Kidney capillary endothelial cell (primary cell): ENCODE measurements around the gene CXCR2.
"Not testable (repeated sequence)": the region's sequence is repeated elsewhere in the genome, so short reads cannot be mapped to it uniquely, and the experiment has no call there.

ENCODE experiments used
- DNase-seq: peaks from one replicate; pipeline ENCODE4 v3.0.0-alpha.2; 2018; ENCODE audit warnings: low spot score

Gene CXCR2

GRCh38 chr2:218125626-218126080 lies at the start of gene CXCR2:
TSS of gene CXCR2 (plus strand) at chr2:218126028. CDS start at chr2:218134802, 8,774 bp downstream.
- DNase-seq: no peak

GRCh38 chr2:218077464-218078216 lies 48.2 kb upstream of the CXCR2 start:
- no peak for DNase-seq

- DNase-seq: no peak
Measured at GRCh38 chr2:218079943-218080913, 45.6 kb upstream of the CXCR2 start.

DNA sequence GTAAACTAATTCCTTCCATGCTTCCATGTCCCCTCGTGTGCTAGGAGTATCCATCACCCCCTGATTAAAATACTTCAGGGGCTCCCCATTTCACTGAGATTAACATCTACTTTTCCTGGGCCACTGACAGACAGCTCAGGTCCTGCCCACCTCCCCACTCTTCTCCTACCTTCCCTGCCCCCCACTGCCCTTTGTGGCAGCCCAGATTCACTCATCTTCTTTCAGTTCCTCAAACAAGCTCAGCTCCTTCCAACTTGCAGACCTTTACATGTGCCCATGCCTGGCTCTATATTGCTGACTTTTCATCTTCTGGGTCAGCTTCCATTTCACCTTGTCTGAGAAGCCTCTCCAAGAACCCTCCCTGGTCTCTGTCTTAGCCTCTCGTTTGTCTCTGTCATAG lies 44.8 kb upstream of the CXCR2 start:
- no peak for DNase-seq

GRCh38 chr2:218081695-218082094 lies 44.1 kb upstream of the CXCR2 start:
- DNase-seq: no peak

GRCh38 chr2:218082586-218083351 lies 43.1 kb upstream of the CXCR2 start:
- DNase-seq: no peak

DNA sequence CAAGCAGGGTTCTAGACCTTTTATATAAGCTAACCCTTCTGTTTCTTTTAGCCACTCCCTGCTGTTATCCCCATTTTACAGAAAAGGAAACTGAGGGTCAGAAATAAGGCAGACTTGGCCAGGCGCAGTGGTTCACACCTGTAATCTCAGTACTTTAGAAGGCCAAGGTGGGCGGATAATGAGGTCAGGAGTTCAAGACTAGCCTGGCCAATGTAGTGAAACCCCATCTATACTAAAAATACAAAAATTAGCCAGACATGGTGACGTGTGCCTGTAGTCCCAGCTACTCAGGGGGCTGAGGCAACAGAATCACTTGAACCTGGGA lies 42.5 kb upstream of the CXCR2 start:
- DNase-seq: no peak

GRCh38 chr2:218086478-218086877 lies 39.4 kb upstream of the CXCR2 start:
- DNase-seq: no peak

DNA sequence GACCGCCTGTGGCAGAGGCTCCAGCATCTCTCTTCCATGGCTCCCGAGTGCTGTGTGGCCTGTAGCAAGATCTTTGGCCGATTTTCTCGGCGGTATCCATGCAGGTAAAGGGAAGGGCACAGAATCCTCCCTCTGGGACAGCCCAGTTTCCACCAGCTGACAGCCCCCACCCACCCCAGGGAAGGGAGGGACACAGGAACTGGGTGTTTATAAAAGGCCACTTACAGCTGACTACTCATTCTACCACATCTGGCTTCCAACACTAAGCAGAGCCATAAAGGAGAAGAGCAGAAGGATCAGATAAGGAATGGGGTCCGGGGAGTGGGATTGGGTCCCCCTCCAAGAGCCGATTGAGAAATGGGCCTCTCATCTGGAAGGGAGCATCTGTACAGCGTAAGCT lies 36.6 kb upstream of the CXCR2 start:
- no peak for DNase-seq

- no peak for DNase-seq
Measured at GRCh38 chr2:218091746-218092145, 34.1 kb upstream of the CXCR2 start.

GRCh38 chr2:218093879-218094278 lies 31.9 kb upstream of the CXCR2 start:
- no peak for DNase-seq

DNA sequence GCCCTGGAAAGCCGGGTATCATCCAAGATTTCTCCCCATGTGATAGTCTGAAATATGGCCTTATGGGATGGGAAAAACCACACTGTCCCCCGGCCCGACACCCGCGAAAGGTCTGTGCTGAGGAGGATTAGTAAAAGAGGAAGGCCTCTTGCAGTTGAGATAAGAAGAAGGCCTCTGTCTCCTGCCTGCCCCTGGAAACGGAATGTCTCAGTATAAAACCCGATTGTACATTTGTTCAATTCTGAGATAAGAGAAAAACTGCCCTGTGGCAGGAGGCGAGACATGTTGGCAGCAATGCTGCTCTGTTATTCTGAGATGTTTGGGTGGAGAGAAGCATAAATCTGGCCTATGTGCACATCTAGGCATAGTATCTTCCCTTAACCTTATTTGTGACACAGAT lies 30.0 kb upstream of the CXCR2 start:
- no peak for DNase-seq

- DNase-seq: no peak
Measured at GRCh38 chr2:218097975-218098374, 27.9 kb upstream of the CXCR2 start.

- not testable (repeated sequence) for DNase-seq
Measured at GRCh38 chr2:218108834-218109233, 17.0 kb upstream of the CXCR2 start.

GRCh38 chr2:218121789-218122188 lies 4.0 kb upstream of the CXCR2 start:
- DNase-seq: not testable (repeated sequence)

DNA sequence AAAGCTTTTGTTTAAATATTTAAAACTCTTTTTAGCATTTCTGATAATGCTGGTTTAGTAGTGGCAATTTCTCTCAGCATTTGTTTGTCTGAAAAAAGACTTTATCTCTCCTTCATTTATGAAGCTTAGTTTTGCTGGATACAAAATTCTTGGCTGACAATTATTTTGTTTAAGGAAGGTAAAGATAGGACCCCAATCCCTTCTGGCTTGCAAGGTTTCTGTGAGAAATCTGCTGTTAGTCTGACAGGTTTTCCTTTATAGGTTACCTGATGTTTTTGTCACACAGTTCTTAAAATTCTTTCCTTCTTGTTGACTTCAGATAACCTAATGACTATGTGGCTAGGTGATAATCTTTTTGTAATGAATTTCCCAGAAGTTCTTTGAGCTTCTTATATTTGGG lies 3.5 kb upstream of the CXCR2 start:
- not testable (repeated sequence) for DNase-seq

DNA sequence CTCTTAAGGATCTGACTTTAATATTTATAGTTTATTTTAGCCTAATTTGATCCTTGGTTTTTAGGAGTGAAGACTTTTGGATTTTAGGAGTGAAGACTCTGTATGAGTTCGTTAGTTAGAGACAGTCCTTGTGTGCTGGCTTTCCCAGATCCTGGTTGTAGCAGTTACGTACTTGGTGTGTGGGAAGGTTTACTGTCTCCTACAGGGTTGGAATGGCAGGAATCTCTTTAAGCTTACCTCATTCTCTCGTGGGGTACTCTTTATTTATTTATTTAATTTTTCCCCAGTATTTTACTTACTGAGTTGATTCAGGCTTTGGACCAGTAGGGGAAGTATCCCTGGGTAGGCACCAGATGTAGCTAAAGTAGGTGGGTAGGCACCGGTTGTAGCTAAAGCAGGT lies 1.8 kb upstream of the CXCR2 start:
- DNase-seq: no peak

GRCh38 chr2:218125095-218125494 lies 733 bp upstream of the CXCR2 start:
- DNase-seq: no peak

DNA sequence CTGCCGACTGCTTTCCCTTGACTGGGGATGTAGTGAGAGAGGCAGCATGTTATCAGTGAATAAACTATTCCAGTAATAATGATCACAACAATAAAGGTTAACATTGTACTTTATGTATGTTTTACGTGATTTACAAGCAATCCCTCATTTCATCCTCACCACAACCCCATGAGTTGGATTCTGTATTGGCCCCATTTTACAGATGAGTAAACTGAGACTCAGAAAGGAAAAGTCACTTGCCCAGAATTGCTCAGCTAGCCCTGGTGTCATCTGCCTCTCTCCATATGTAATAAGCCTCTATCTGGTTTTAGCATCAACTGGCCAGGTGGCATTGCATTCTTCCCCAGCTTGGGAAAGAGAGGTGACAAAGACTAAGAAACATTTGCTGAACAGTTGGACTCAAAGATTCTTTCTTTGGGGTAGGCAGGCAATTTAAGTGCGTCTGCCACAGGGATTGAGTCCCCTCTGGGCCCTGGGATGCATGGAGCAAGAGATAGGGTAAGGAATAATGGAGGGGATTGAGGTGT lies 2.2 kb downstream of the CXCR2 start:
- no peak for DNase-seq

GRCh38 chr2:218128781-218129457 lies 3.1 kb downstream of the CXCR2 start:
- DNase-seq: no peak

- no peak for DNase-seq
Measured at GRCh38 chr2:218129458-218130135, 3.8 kb downstream of the CXCR2 start.
